HG03571 (cell line): ENCODE results near the gene DERL2.
"Not testable (repeated sequence)": the region's sequence is repeated elsewhere in the genome, so short reads cannot be mapped to it uniquely, and the experiment has no call there.

ENCODE experiments used
- ATAC-seq: cut with Tn5 transposase; IDR thresholded peaks from one replicate; pipeline ENCODE4 v1.9.1; 2021; ENCODE audit not compliant: unreplicated experiment

DERL2 gene

DNA sequence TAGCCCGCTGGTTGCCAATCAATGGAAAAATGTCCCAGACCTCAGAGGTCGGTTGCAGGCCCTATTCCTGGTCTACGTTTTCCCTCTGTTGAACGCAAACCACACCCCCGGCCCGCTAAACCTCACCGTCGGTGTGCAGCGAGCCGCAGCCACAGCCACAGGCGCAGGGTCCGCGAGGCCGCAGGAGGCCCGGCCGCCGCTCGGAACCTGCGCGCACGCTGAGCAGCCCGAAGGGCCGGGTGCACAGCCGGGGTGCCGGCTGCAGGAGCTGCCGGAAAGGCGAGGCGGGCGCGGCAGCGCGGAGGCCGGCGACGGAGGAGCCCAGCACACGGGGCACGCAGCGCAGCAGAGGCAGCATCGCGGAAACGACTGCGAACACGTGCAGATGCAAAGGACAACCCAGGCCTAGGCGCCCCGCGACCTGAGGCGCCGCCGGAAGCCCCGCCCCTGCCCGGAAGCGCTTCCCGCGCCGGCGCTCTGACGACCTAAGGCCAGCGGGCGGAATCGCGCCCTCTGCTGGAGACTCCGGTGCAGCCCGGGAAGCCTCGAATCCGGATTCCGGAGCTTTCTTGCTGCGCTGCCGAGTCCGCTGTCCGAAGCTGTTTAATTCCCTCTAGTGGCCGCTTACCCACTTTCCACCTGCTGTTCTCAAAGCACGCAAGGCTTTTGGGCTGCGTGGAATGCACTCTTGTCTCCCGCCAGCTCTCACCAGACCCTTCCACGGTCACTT is 47.1 kb downstream of the DERL2 start, which contains the start of gene C1QBP:
C1QBP (minus strand) TSS at position 440 of the 730 bp plus-strand sequence; CDS start at position 358, 82 bp downstream.
- ATAC-seq, result peak; percentile 77

DNA sequence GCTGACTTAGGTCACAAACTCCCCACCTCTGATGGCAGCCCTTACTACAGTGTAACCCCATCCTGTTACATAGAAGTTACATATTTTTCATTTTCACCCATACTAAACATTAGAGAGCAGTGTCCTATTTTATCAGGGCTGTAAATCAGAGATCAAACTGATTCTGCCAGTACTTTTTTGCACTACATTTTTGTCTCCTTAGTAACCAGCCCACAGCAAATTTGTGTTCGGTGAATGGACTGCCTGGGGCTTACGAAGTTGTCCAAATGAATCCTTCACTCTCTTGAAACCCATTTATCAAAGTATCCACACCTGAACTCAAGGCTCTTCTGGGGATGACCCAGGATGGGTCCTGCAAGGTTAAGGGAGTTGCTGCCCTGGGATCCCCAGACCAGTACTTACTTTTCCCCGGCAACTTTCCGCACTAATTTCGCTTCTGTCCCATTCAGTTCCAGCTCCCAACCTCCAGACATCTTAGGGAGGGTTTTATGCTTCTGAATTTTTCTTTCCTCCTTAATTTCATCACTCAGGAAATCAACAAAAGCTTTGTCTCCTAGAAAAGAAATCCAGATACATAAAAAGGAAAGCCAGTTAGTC is 48.2 kb downstream of the DERL2 start:
- ATAC-seq, result no peak

DNA sequence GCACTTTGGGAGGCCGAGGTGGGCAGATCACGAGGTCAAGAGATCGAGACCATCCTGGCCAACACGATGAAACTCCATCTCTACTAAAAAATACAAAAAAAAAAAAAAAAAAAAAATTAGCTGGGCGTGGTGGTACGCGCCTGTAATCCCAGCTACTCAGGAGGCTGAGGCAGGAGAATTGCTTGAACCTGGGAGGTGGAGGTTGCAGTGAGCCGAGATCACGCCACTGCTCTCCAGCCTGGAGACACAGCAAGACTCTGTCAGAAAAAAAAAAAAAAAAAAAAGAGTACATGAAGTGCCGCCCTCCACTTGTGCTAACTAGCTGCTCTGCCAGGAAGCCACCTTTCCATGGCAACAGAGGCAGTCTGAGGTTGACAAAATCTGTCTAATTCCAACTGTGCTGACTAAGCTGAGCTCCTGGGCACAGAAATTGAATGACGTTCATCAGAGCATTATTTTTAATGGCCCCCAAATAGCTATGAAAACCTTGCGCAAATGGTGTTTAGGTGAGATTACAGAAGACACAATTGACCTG is 50.1 kb downstream of the DERL2 start:
- ATAC-seq, result not testable (repeated sequence)

DNA sequence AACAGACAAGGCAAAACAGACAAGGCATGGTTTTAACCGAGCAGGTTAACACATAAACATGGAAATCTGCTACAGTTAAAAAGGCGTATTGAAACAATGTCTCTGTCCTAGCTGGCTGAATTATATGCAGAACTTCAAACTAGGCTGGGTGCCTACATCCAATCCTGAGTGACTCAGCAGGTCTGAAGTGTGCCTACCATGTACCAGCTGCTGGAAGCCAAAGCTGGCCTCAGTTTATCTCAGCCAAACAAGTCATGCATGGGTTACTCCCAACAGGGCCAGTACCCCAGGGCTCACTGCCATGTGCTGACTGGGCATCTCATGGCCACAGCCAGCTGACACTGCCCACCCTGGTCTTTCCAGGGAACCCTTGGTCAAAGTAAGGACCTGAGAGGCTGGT is 51.0 kb downstream of the DERL2 start:
- ATAC-seq, result no peak

- no peak for ATAC-seq
Measured at GRCh38 chr17:5431949-5432556, 53.9 kb downstream of the DERL2 start.

DNA sequence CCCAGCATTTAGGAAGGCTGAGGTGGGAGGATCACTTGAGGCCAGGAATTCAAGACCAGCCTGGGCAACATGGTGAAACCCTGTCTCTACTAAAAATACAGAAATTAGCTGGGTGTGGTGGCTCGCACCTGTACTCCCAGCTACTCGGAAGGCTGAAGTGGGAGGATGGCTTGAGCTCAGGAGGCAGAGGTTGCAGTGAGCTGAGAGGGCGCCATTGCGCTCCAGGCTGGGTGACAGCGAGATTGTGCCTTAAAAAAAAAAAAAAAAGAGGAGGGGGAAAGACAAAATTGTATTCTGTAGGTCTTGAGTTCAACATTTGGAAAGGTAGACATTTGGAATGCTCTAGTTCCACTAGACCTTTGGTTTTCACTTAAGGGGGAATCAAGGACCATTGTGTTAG is 54.7 kb downstream of the DERL2 start:
- ATAC-seq, result not testable (repeated sequence)

DNA sequence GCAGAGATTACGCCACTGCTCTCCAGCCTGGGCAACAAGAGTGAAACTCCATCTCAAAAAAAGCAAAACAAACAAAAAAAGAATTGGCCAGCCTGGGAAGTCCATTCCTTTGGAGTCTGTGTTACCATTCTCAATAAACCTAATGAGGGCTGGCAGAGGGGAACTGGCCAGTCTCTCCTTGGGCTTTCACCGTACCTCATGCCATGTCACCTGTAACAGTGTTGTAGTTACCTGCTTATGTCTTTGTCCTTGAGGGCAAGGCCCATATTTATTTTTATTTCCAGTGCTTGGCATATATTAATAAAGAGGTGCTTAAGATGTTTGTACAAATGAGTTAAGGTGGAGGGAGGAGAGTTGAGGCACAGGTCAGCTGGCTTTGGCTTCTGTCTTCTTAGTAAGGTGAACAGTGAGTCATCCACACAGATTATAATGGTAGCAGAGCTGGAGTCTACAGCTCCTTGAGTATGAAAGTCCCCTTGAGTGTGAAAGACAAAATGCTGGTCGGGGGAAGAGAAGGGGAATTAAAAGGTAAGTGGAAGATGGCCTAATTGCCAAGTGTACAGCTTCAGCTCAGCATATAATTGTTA is 55.5 kb downstream of the DERL2 start:
- no peak for ATAC-seq

- ATAC-seq, result no peak
Measured at GRCh38 chr17:5429191-5429887, 56.6 kb downstream of the DERL2 start.

- no peak for ATAC-seq
Measured at GRCh38 chr17:5425826-5426225, 60.2 kb downstream of the DERL2 start.

- ATAC-seq, result no peak
Measured at GRCh38 chr17:5424909-5425308, 61.1 kb downstream of the DERL2 start.

GRCh38 chr17:5422505-5422904 is 63.5 kb downstream of the DERL2 start:
- no peak for ATAC-seq
